Measurements from ENCODE around the gene STXBP6. TPM values are rescaled to one million over a fixed set of nuclear protein-coding genes. Genes with fewer than 3 reads are reported as not detected.

STXBP6 gene
- total RNA-seq, 1 experiment from 2014 or later, result 6.4 TPM

DNA sequence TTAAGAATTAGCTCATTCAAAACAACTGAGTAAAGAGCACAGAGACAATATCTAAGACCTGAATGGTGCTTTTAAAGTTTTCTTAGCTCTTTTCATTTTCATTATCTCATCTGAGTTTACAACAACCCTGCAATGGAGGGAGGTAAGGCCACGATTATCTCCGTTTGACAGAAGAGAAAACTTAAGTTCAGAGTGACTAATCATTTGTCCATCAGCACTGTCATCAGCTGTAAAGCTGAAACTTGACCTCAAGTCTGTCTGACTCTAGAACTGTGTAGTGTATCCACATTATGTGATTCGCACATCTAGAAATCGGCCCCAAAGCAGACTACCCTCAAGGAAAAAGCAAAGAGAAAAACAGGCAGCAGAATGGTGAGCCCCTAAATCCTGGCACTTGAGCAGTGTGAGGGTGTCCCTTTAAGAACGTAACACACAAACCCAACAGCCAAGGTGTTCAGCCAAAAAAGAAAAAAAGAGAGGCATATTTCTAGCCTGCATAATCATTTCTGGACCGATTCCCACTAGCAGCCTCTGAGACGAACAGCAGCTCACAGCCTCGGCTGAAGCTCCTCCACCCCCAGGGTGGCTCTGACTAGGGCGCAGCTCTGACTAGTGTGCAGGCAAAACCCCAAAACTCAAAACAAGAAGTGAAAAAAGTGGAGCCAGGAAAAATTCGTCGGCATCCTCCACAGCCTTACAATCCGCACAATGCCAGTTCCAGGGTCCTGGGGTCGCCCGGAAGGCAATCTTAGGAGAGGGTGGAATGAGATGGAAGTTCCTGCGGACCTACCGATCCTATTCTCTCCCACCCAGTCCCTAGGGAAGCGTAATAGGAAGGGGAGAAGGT is 1.6 kb downstream of the STXBP6 start:
- no peak for DNase-seq
- TF ChIP-seq, protein P1, sequence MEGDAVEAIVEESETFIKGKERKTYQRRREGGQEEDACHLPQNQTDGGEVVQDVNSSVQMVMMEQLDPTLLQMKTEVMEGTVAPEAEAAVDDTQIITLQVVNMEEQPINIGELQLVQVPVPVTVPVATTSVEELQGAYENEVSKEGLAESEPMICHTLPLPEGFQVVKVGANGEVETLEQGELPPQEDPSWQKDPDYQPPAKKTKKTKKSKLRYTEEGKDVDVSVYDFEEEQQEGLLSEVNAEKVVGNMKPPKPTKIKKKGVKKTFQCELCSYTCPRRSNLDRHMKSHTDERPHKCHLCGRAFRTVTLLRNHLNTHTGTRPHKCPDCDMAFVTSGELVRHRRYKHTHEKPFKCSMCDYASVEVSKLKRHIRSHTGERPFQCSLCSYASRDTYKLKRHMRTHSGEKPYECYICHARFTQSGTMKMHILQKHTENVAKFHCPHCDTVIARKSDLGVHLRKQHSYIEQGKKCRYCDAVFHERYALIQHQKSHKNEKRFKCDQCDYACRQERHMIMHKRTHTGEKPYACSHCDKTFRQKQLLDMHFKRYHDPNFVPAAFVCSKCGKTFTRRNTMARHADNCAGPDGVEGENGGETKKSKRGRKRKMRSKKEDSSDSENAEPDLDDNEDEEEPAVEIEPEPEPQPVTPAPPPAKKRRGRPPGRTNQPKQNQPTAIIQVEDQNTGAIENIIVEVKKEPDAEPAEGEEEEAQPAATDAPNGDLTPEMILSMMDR (IDR thresholded peaks at IDR 0.05; ENCODE audit: unreplicated experiment), result no peak
- Mint-ChIP-seq H3K27ac (ENCODE audit: unreplicated experiment) (no peak overlapping the region), H3K9me3 (ENCODE audit: low read depth, unreplicated experiment) (no peaks in the 10 kb centered on the region), H3K36me3 (ENCODE audit: insufficient read depth, unreplicated experiment) (peaks cover 21% of the 10 kb centered on the region), H3K4me3 (ENCODE audit: low read depth, unreplicated experiment) (peak overlapping the region; percentile 75), H3K27me3 (ENCODE audit: unreplicated experiment) (no peaks in the 10 kb centered on the region), H3K4me1 (ENCODE audit: low read depth, unreplicated experiment) (peaks cover 8% of the 10 kb centered on the region)
- BruUV-seq (replicated peaks), result no TSS peak
- intact Hi-C loops (cut with micrococcal nuclease; ENCODE audit: unreplicated experiment), result no loop called here
- CTCF ChIA-PET, result no interaction called here

DNA sequence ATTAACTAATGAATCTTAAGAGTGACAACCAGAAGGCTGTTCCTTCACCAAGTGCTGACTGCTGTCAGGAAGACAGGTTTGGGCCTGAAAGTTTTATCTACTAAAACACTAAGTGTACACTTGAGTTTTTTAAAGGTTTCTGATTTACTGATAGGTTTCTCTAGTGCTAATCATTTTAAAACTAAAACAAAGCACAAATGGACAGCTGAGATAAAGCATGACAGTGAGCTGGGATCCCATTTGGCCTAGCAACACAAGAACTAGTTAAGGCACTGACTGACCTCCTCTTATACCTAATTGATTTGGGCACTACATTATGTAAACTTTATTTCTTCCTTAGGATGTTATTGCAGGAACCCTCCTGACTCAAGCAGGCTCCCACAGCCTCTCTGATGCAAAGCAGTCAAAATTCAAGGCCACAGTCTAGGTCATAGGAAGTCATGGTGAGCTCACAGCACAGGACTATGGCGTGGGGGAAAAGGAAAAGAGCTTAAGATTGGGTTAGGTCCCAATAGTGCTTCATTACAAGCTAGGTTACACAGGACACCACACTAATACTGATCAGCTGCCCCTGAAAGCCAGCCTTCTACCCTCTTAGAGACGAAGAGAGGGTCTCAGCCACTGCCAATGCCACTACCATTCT is 3.5 kb downstream of the STXBP6 start:
- no peak for DNase-seq
- CTCF ChIA-PET, result interaction anchor here (0.6 kb wide), 1 partner anchor 191 kb away, joined by 3 read pairs; no protein-coding TSS in a partner anchor
- Mint-ChIP-seq H3K9me3 (ENCODE audit: low read depth, unreplicated experiment) (no peaks in the 10 kb centered on the region), H3K27ac (ENCODE audit: unreplicated experiment) (no peak overlapping the region), H3K4me3 (ENCODE audit: low read depth, unreplicated experiment) (no peak overlapping the region), H3K36me3 (ENCODE audit: insufficient read depth, unreplicated experiment) (peaks cover 21% of the 10 kb centered on the region), H3K27me3 (ENCODE audit: unreplicated experiment) (no peaks in the 10 kb centered on the region), H3K4me1 (ENCODE audit: low read depth, unreplicated experiment) (peaks cover 6% of the 10 kb centered on the region)
- no TSS peak for BruUV-seq (replicated peaks)
- TF ChIP-seq, protein P1 (IDR thresholded peaks at IDR 0.05; ENCODE audit: unreplicated experiment), result no peak
- intact Hi-C loops (cut with micrococcal nuclease; ENCODE audit: unreplicated experiment), result no loop called here

DNA sequence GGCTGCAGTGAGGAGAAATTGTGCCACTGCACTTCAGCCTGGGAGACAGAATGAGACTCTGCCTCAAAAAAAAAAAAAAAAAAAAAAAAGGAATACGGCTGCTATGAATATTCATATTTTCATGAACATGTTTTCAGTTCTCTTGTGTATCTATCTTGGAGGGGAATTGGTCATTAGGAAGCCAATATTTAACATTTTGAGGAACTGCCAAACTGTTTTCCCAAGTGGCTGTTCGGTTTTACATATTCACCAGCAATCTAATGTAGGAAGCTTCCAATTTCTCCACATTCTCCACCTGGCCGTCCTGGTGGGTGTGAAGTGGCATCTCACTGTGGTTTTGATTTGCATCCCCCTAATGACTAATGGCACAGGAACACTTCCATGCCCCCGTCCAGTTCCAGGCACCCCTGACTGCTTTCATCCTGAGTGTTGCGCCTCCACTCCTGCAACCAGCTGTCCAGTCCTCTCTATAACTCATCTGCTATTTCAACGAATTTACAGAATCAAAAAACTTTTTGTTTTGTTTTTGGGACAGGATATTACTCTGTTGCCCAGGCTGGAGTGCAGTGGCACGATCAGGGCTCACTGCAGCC is 5.7 kb downstream of the STXBP6 start:
- Mint-ChIP-seq H3K4me1 (ENCODE audit: low read depth, unreplicated experiment) (no peaks in the 10 kb centered on the region), H3K4me3 (ENCODE audit: low read depth, unreplicated experiment) (no peak overlapping the region), H3K36me3 (ENCODE audit: insufficient read depth, unreplicated experiment) (peaks cover 5% of the 10 kb centered on the region), H3K27ac (ENCODE audit: unreplicated experiment) (no peak overlapping the region), H3K9me3 (ENCODE audit: low read depth, unreplicated experiment) (no peaks in the 10 kb centered on the region), H3K27me3 (ENCODE audit: unreplicated experiment) (no peaks in the 10 kb centered on the region)
- BruUV-seq (replicated peaks), result no TSS peak
- CTCF ChIA-PET, result no interaction called here
- intact Hi-C loops (cut with micrococcal nuclease; ENCODE audit: unreplicated experiment), result no loop called here
- no peak for DNase-seq
- TF ChIP-seq, protein P1 (IDR thresholded peaks at IDR 0.05; ENCODE audit: unreplicated experiment), result no peak

DNA sequence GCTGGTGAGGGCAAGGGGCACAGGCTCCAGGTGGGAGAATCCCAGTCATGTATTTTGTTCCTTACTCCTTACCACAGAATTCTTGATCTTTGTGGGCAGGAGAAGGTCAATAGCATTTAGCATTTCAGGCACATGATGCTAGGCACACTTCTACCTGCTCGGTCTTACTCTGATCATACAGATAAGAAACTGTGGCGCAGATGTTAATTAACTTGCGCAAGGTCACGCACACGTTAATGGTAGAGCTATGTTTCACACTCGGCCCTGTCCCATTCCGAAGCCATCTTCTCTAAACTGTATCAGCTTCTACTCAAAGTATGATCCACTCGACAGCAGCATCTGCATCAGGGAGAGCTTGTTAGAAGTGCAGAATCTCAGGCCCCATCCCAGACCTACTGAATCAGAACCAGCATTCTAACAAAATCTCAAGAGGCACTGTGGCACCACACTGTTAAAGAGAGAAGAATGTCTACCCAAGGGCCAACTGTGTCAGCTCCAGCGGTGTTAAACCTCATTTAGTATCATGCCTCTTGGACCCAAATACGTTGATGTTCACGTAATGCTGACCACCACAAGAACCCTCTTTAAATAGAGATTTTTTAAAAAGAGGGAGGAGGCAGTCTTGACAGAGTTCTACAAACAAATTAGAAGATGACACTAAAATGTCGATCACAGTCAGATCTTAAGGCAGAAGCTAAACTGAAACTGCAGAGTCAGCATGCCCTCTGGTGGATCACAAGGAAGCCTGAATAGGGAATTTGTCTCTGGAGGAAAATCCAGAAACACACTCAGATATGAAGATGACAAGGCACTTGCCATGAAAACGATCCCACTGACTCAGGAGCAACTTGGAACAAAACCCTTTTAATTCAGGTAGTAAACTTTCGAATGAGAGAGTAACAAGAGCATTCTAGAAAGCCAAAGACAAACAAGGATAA is 7.3 kb downstream of the STXBP6 start:
- BruUV-seq (replicated peaks), result no TSS peak
- no peaks in the 10 kb centered on the region for H3K27me3 Mint-ChIP-seq (ENCODE audit: unreplicated experiment)
- CTCF ChIA-PET, result interaction anchor here (0.8 to 1.4 kb wide), 2 partner anchors 33 to 236 kb away, joined by 3 read pairs; no protein-coding TSS in a partner anchor
- H3K4me1 Mint-ChIP-seq (ENCODE audit: low read depth, unreplicated experiment), result no peaks in the 10 kb centered on the region
- no peaks in the 10 kb centered on the region for H3K9me3 Mint-ChIP-seq (ENCODE audit: low read depth, unreplicated experiment)
- H3K36me3 Mint-ChIP-seq (ENCODE audit: insufficient read depth, unreplicated experiment), result no peaks in the 10 kb centered on the region
- DNase-seq, result no peak
- TF ChIP-seq, protein P1 (IDR thresholded peaks at IDR 0.05; ENCODE audit: unreplicated experiment), result no peak
- intact Hi-C loops (cut with micrococcal nuclease; ENCODE audit: unreplicated experiment), result no loop called here
- no peak overlapping the region for H3K4me3 Mint-ChIP-seq (ENCODE audit: low read depth, unreplicated experiment)
- H3K27ac Mint-ChIP-seq (ENCODE audit: unreplicated experiment), result no peak overlapping the region

Measured in Calu3 (cell line).